IPS-15b (cell line): ENCODE data around the gene SULT1B1.

ENCODE experiments used
- H3K27me3 ChIP-seq: one replicate; pipeline ENCODE4 v1.6.1; 2013; ENCODE audit warnings: low read length; ENCODE audit not compliant: control insufficient read depth, insufficient read depth
- H3K36me3 ChIP-seq: one replicate; pipeline ENCODE4 v1.6.1; 2013; ENCODE audit warnings: low read length; ENCODE audit not compliant: control insufficient read depth, insufficient read depth
- H3K4me1 ChIP-seq: one replicate; pipeline ENCODE4 v1.6.1; 2013; ENCODE audit warnings: mild to moderate bottlenecking, low read length; ENCODE audit not compliant: control insufficient read depth, insufficient read depth
- H3K4me3 ChIP-seq: one replicate; pipeline ENCODE4 v1.5.1; 2013; ENCODE audit warnings: low read depth, low read length
- H3K9ac ChIP-seq: one replicate; pipeline ENCODE4 v1.6.1; 2013; ENCODE audit warnings: low read depth, mild to moderate bottlenecking, low read length
- H3K9me3 ChIP-seq: one replicate; pipeline ENCODE4 v1.6.1; 2013; ENCODE audit warnings: mild to moderate bottlenecking, low read length; ENCODE audit not compliant: control insufficient read depth, insufficient read depth

The SULT1B1 gene

GRCh38 chr4:69684804-69685203 lies 75.6 kb downstream of the SULT1B1 start:
- no peaks in the 10 kb centered on the region for H3K4me1 ChIP-seq
- no peaks in the 10 kb centered on the region for H3K36me3 ChIP-seq
- H3K9me3 ChIP-seq: no peaks in the 10 kb centered on the region
- no peaks in the 10 kb centered on the region for H3K27me3 ChIP-seq
- no peak overlapping the region for H3K9ac ChIP-seq
- H3K4me3 ChIP-seq: no peak overlapping the region
